Rectal smooth muscle tissue (tissue), 1 donor: Measurements from ENCODE around the gene ADCY3.

Experiments used
- H3K27ac ChIP-seq: one replicate; pipeline ENCODE4 v1.7.0; 2013; ENCODE audit warnings: low read depth, low read length, inconsistent platforms
- H3K27me3 ChIP-seq: one replicate; pipeline ENCODE4 v1.7.0; 2013; ENCODE audit warnings: low read length; ENCODE audit not compliant: control insufficient read depth, insufficient read depth
- H3K36me3 ChIP-seq: one replicate; pipeline ENCODE4 v1.7.0; 2013; ENCODE audit warnings: low read length; ENCODE audit not compliant: control insufficient read depth, insufficient read depth
- H3K4me1 ChIP-seq: one replicate; pipeline ENCODE4 v1.7.0; 2013; ENCODE audit warnings: low read length; ENCODE audit not compliant: control insufficient read depth, insufficient read depth
- H3K4me3 ChIP-seq: one replicate; pipeline ENCODE4 v1.7.0; 2013; ENCODE audit warnings: low read length
- H3K9ac ChIP-seq: one replicate; pipeline ENCODE4 v1.7.0; 2013; ENCODE audit warnings: low read length

The ADCY3 gene

GRCh38 chr2:24943427-24944053 is 23.5 kb upstream of the ADCY3 start:
- Histone ChIP-seq H3K27ac (no peak overlapping the region), H3K4me3 (no peak overlapping the region), H3K27me3 (no peaks in the 10 kb centered on the region), H3K4me1 (no peaks in the 10 kb centered on the region), H3K9ac (no peak overlapping the region), H3K36me3 (peaks cover 6% of the 10 kb centered on the region)

GRCh38 chr2:24939353-24939752 is 19.3 kb upstream of the ADCY3 start:
- no peak overlapping the region for H3K9ac ChIP-seq
- no peak overlapping the region for H3K4me3 ChIP-seq
- no peaks in the 10 kb centered on the region for H3K27me3 ChIP-seq
- no peaks in the 10 kb centered on the region for H3K4me1 ChIP-seq
- H3K36me3 ChIP-seq: no peaks in the 10 kb centered on the region
- H3K27ac ChIP-seq: no peak overlapping the region

- H3K4me1 ChIP-seq: no peaks in the 10 kb centered on the region
- H3K27ac ChIP-seq: no peak overlapping the region
- H3K27me3 ChIP-seq: no peaks in the 10 kb centered on the region
- H3K36me3 ChIP-seq: no peaks in the 10 kb centered on the region
- H3K4me3 ChIP-seq: no peak overlapping the region
- H3K9ac ChIP-seq: no peak overlapping the region
Measured at GRCh38 chr2:24937236-24937635, 17.2 kb upstream of the ADCY3 start.

GRCh38 chr2:24935145-24935544 is 15.1 kb upstream of the ADCY3 start:
- H3K4me1 ChIP-seq: no peaks in the 10 kb centered on the region
- no peaks in the 10 kb centered on the region for H3K36me3 ChIP-seq
- H3K4me3 ChIP-seq: no peak overlapping the region
- H3K9ac ChIP-seq: no peak overlapping the region
- no peak overlapping the region for H3K27ac ChIP-seq
- no peaks in the 10 kb centered on the region for H3K27me3 ChIP-seq

GRCh38 chr2:24932715-24933114 is 12.7 kb upstream of the ADCY3 start:
- Histone ChIP-seq H3K36me3 (no peaks in the 10 kb centered on the region), H3K4me3 (no peak overlapping the region), H3K27ac (no peak overlapping the region), H3K9ac (no peak overlapping the region), H3K4me1 (no peaks in the 10 kb centered on the region), H3K27me3 (no peaks in the 10 kb centered on the region)

GRCh38 chr2:24930768-24931167 is 10.7 kb upstream of the ADCY3 start:
- Histone ChIP-seq H3K4me1 (peaks cover 4% of the 10 kb centered on the region), H3K9ac (no peak overlapping the region), H3K36me3 (no peaks in the 10 kb centered on the region), H3K27ac (no peak overlapping the region), H3K27me3 (no peaks in the 10 kb centered on the region), H3K4me3 (no peak overlapping the region)

GRCh38 chr2:24929230-24929629 is 9.2 kb upstream of the ADCY3 start:
- no peaks in the 10 kb centered on the region for H3K36me3 ChIP-seq
- no peak overlapping the region for H3K27ac ChIP-seq
- peaks cover 4% of the 10 kb centered on the region for H3K4me1 ChIP-seq
- H3K27me3 ChIP-seq: no peaks in the 10 kb centered on the region
- no peak overlapping the region for H3K9ac ChIP-seq
- no peak overlapping the region for H3K4me3 ChIP-seq

GRCh38 chr2:24928036-24928435 is 8.0 kb upstream of the ADCY3 start:
- Histone ChIP-seq H3K4me3 (no peak overlapping the region), H3K9ac (no peak overlapping the region), H3K4me1 (peaks cover 4% of the 10 kb centered on the region), H3K27ac (no peak overlapping the region), H3K27me3 (no peaks in the 10 kb centered on the region), H3K36me3 (no peaks in the 10 kb centered on the region)

- H3K9ac ChIP-seq: no peak overlapping the region
- H3K27ac ChIP-seq: no peak overlapping the region
- peak overlapping the region; percentile 57 for H3K4me3 ChIP-seq
Measured at GRCh38 chr2:24926602-24927252, 6.7 kb upstream of the ADCY3 start.

GRCh38 chr2:24926220-24926601 is 6.2 kb upstream of the ADCY3 start:
- Histone ChIP-seq H3K9ac (no peak overlapping the region), H3K27ac (no peak overlapping the region)

More at GRCh38 chr2:24926602-24927252, 6.7 kb upstream of the ADCY3 start:
- Histone ChIP-seq H3K27me3 (no peaks in the 10 kb centered on the region), H3K4me1 (peaks cover 4% of the 10 kb centered on the region), H3K36me3 (no peaks in the 10 kb centered on the region)

GRCh38 chr2:24925815-24926214 is 5.8 kb upstream of the ADCY3 start:
- Histone ChIP-seq H3K4me1 (peaks cover 4% of the 10 kb centered on the region), H3K36me3 (no peaks in the 10 kb centered on the region), H3K9ac (no peak overlapping the region), H3K27me3 (no peaks in the 10 kb centered on the region), H3K4me3 (no peak overlapping the region), H3K27ac (no peak overlapping the region)

More at GRCh38 chr2:24926220-24926601, 6.2 kb upstream of the ADCY3 start:
- Histone ChIP-seq H3K4me3 (peak overlapping the region; percentile 57), H3K36me3 (no peaks in the 10 kb centered on the region), H3K4me1 (peaks cover 4% of the 10 kb centered on the region), H3K27me3 (no peaks in the 10 kb centered on the region)

- Histone ChIP-seq H3K4me1 (peaks cover 4% of the 10 kb centered on the region), H3K36me3 (no peaks in the 10 kb centered on the region), H3K27me3 (no peaks in the 10 kb centered on the region), H3K27ac (no peak overlapping the region), H3K4me3 (no peak overlapping the region), H3K9ac (no peak overlapping the region)
Measured at GRCh38 chr2:24924732-24925131, 4.7 kb upstream of the ADCY3 start.

GRCh38 chr2:24924266-24924665 is 4.2 kb upstream of the ADCY3 start:
- peaks cover 4% of the 10 kb centered on the region for H3K4me1 ChIP-seq
- H3K27me3 ChIP-seq: no peaks in the 10 kb centered on the region
- no peak overlapping the region for H3K4me3 ChIP-seq
- no peaks in the 10 kb centered on the region for H3K36me3 ChIP-seq
- H3K27ac ChIP-seq: no peak overlapping the region
- no peak overlapping the region for H3K9ac ChIP-seq
